GM10266 (cell line): ENCODE measurements around the gene TMEM174.

ENCODE experiments used
- DNase-seq: peaks from one replicate; pipeline ENCODE4 v3.0.0; 2012; ENCODE audit errors: extremely low spot score
- CTCF ChIP-seq: IDR thresholded peaks from 2 replicates; pipeline ENCODE4 v1.5.1; 2012; ENCODE audit warnings: mild to moderate bottlenecking, low read depth; ENCODE audit not compliant: control insufficient read depth, insufficient read depth; ENCODE audit errors: missing control alignments

The TMEM174 gene

DNA sequence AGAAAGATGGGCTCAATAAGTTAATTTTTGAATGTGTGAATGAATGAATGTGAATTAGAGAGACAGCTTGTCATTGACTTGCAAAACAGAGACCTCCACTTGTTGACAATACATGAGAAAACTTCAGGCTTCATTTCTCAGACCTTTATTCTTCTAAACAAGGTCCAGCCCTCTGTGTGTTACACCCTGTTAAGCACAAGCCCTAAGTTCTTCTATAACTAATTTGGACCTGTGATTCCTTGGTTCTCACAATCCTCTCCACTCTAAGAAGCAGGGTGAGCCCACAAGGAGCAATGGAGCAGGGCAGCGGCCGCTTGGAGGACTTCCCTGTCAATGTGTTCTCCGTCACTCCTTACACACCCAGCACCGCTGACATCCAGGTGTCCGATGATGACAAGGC, at the start of gene TMEM174:
TMEM174 (plus strand) TSS at position 243 of the 400 bp plus-strand sequence; CDS start at position 294, 51 bp downstream.
- no peak for TF ChIP-seq CTCF
- no peak for DNase-seq

DNA sequence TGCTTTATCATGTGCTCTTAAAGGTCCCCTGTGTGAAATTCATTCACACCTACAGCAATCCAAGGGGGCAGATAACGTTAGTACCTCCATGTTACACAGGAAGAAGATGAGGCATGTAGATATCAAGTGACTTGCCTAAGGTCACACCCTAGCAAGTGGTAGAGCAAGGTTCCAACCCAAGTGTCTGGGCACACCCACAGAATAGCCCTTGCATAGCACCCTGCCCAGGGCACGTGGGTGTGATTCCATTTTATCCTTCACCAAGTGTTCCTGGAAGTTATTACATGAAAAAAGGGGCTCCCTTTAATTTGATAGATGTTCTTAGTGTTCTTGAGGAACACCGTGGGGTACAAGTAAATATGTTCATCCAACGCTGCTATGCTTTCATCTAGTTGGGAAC, 47.7 kb upstream of the TMEM174 start:
- no peak for TF ChIP-seq CTCF
- no peak for DNase-seq

DNA sequence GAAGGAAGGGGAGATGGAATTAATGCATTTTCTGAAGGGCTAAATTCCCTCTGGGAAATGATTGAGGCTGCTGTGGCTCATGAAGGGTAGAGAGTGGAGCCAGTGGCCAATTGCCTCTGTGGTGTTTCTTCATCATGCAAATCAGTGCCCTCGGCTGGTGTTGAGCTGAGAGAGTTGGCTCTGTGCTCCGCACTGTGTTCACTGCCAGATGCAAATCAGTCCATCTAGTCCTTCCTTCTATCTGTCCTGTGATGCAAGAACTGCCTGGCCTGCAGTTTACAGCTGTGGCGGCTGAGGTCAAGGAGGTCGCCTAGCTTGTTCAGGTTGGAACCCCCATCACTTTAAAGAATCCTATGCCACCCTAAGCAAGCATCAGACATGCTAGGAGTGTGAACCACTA, 46.6 kb upstream of the TMEM174 start:
- no peak for TF ChIP-seq CTCF
- DNase-seq, result no peak

DNA sequence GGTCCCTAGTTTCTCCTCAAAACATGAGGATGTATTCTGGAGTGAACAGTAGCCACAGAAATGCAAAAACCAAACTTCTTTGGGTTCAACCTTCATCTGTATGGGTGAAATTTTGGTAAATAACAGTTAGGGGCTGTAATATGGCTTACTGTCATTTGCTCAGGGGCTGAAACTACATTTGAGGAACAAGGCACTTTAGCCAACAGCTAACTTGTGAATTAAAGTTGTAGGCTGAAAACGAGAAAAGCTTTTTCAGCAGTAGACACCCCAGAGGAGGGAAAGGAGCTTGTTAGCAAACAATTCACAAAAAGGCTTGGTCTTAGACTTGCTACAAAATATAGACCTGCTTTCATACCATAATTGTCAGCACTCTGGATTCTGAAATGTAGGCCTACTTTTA, 46.0 kb upstream of the TMEM174 start:
- TF ChIP-seq CTCF, result no peak
- no peak for DNase-seq

DNA sequence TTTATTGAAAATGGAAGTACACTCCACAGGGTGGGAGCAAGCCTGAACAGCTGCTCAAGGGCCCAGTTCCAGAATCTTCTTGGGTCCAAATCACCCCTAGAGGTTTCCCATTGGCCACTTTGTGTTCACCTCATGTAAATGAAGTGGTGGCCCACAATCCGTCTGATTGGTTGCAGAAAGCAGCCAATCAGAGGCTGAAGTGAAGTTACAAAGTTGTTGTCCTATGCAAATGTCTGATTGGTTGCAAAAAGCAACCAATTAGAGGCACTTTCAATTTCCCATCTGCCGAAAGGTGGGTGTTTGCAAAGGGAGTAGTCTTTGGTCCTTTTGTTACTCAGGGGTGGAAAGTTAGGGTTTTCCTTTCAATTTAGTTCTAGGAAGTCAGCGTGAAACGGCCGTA, 43.9 kb upstream of the TMEM174 start:
- TF ChIP-seq CTCF, result no peak
- DNase-seq, result no peak

DNA sequence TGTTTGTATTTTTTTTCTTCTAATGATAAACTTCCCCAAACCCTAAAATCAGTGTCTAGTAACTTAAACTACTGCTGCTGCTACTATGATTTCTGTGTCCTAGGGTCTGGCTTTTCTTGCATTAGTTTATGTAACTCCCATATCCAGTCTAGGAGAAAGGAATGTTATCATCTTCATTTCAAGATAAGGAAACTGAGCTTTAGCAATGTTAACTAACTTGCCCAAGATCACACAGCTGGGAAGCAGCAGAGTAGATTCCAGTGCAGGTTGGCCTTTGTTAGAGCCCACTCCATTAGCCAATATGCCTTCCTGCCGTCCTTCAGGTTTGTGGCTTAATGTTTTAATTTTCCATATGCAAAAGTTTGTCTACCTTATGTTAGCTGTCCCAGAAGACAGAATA, 42.2 kb upstream of the TMEM174 start:
- DNase-seq, result no peak

More for the DNA sequence above, 42.2 kb upstream of the TMEM174 start:
- no peak for TF ChIP-seq CTCF
